HG03354 (cell line): ENCODE measurements around the gene FGG.

Experiments
- ATAC-seq: cut with Tn5 transposase; IDR thresholded peaks from one replicate; pipeline ENCODE4 v1.9.1; 2021; ENCODE audit warnings: mild to moderate bottlenecking; ENCODE audit not compliant: unreplicated experiment, poor library complexity, severe bottlenecking

The FGG gene

DNA sequence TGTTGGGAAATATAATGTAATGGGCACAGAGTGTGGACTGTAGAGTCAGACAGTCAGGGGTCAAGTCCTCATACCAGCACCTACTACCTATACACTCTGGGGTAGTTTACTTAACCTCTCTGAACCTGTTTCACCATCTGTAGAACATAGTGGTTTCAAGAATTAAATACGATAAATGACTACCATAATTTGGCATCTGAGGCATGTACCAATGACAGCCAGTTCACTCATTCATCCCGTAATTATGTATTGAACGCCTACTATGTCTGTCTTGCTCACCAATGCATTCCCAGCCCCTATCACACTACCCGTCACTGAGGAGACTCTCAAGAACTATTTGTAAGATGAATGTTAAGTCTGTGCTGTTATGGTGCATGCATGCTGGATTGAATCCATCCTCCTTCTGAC, 51.6 kb downstream of the FGG start:
- no peak for ATAC-seq

- no peak for ATAC-seq
These were observed 52.0 kb downstream of the FGG start for GRCh38 chr4:154560419-154560801.

DNA sequence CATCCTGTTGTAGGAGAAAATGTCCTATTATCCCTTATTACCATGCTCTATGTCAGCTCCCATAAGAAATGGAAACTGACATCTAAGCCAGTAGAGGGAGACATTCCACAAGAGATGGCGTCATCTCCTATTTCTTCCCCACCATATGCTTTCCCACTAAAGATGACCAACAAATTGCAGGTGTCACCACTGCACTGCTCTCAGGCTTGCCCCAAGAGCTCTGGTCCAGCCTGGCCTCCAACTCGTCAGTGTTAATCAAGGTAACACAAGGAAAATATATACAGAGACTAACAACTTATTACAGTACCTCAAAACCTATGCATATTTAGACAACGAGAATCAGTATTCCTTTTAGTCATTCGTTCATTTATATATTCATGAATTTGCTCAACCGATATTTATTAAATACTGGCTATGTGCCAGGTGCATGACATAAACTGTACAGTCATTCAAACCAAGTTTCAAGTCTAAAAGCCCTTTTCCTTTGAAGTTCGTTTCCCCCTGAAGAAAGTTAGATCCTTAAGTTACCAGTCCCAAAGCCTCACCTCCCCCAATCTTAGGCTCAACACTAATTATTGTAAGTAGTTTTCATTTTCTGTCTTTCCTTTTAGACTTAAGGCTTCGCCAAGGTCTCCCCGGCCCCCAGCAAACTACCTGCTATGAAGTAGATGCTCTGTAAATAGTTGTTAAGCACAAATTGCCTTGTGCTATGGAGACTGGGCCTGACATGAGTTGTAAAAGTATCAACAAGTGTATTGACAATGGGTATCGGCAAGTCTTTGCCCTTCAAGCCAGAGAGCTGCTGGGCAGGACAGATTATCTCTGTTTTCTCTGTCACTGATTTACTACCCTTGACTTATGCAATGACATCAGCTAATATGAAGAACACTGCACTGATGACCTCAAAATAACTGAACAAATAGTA, 52.7 kb downstream of the FGG start:
- ATAC-seq = peak; percentile 79

- ATAC-seq = peak; percentile 28
These were observed 53.3 kb downstream of the FGG start for GRCh38 chr4:154559141-154559493.
